ENCODE results near the gene NECAP2. TPM values are rescaled to one million over a fixed set of nuclear protein-coding genes. Genes with fewer than 3 reads are reported as not detected.

Gene NECAP2
- total RNA-seq, 1 experiment from 2014 or later: 29.8 TPM

DNA sequence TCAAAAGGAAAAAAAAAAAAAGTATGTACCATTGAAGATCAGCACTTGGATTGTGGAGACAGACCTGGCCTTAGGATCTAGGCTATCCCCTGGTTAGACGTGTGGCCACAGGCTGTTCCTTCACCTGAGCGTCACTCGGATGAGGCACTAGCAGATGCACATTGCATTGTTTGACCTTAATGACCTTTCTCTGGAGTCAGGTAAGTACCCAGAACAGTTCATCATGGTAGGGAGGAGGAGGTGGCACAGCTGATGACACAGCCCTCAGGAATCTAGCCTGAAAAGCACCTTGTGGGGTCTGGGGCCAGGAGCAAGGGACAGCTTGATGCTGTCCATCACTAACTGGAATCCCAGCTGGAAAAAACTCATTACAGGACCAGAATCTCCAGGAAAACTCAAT is 21.2 kb downstream of the NECAP2 start:
- H3K36me3 Mint-ChIP-seq: peaks cover 26% of the 10 kb centered on the region
- H3K27ac Mint-ChIP-seq: peak overlapping the region; percentile 77; the same call in 1 of the 2 replicates
- H3K27me3 Mint-ChIP-seq (ENCODE audit: low read depth): no peaks in the 10 kb centered on the region
- no peak overlapping the region for H3K4me3 Mint-ChIP-seq
- no peak for ATAC-seq
- ChIA-PET POLR2A (no interaction called here), CTCF (interaction anchor here (1.0 kb wide), 1 partner anchor 159 kb away, joined by 3 read pairs; no protein-coding TSS in a partner anchor)
- TF ChIP-seq GTF2I (CRISPR knock-in tag; conservative IDR thresholded peaks at IDR 0.05) (no peak), ZNF416 (CRISPR knock-in tag; IDR thresholded peaks at IDR 0.05) (no peak), GABPB1 (CRISPR knock-in tag; IDR thresholded peaks at IDR 0.05) (no peak), KAT7 (CRISPR knock-in tag; IDR thresholded peaks at IDR 0.05; ENCODE audit: borderline replicate concordance) (no peak)
- TF ChIP-seq, protein P1, sequence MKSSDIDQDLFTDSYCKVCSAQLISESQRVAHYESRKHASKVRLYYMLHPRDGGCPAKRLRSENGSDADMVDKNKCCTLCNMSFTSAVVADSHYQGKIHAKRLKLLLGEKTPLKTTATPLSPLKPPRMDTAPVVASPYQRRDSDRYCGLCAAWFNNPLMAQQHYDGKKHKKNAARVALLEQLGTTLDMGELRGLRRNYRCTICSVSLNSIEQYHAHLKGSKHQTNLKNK (CRISPR knock-in tag; IDR thresholded peaks at IDR 0.05): no peak
- TF ChIP-seq, protein P2, sequence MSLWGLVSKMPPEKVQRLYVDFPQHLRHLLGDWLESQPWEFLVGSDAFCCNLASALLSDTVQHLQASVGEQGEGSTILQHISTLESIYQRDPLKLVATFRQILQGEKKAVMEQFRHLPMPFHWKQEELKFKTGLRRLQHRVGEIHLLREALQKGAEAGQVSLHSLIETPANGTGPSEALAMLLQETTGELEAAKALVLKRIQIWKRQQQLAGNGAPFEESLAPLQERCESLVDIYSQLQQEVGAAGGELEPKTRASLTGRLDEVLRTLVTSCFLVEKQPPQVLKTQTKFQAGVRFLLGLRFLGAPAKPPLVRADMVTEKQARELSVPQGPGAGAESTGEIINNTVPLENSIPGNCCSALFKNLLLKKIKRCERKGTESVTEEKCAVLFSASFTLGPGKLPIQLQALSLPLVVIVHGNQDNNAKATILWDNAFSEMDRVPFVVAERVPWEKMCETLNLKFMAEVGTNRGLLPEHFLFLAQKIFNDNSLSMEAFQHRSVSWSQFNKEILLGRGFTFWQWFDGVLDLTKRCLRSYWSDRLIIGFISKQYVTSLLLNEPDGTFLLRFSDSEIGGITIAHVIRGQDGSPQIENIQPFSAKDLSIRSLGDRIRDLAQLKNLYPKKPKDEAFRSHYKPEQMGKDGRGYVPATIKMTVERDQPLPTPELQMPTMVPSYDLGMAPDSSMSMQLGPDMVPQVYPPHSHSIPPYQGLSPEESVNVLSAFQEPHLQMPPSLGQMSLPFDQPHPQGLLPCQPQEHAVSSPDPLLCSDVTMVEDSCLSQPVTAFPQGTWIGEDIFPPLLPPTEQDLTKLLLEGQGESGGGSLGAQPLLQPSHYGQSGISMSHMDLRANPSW (CRISPR knock-in tag; conservative IDR thresholded peaks at IDR 0.05; ENCODE audit: low read depth): no peak
- TF ChIP-seq, protein P3, sequence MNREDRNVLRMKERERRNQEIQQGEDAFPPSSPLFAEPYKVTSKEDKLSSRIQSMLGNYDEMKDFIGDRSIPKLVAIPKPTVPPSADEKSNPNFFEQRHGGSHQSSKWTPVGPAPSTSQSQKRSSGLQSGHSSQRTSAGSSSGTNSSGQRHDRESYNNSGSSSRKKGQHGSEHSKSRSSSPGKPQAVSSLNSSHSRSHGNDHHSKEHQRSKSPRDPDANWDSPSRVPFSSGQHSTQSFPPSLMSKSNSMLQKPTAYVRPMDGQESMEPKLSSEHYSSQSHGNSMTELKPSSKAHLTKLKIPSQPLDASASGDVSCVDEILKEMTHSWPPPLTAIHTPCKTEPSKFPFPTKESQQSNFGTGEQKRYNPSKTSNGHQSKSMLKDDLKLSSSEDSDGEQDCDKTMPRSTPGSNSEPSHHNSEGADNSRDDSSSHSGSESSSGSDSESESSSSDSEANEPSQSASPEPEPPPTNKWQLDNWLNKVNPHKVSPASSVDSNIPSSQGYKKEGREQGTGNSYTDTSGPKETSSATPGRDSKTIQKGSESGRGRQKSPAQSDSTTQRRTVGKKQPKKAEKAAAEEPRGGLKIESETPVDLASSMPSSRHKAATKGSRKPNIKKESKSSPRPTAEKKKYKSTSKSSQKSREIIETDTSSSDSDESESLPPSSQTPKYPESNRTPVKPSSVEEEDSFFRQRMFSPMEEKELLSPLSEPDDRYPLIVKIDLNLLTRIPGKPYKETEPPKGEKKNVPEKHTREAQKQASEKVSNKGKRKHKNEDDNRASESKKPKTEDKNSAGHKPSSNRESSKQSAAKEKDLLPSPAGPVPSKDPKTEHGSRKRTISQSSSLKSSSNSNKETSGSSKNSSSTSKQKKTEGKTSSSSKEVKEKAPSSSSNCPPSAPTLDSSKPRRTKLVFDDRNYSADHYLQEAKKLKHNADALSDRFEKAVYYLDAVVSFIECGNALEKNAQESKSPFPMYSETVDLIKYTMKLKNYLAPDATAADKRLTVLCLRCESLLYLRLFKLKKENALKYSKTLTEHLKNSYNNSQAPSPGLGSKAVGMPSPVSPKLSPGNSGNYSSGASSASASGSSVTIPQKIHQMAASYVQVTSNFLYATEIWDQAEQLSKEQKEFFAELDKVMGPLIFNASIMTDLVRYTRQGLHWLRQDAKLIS (CRISPR knock-in tag; IDR thresholded peaks at IDR 0.05; ENCODE audit: borderline replicate concordance): no peak
- no peaks in the 10 kb centered on the region for H3K4me1 Mint-ChIP-seq
- DNase-seq (ENCODE audit: low spot score): no peak
- H3K9me3 Mint-ChIP-seq: no peaks in the 10 kb centered on the region

DNA sequence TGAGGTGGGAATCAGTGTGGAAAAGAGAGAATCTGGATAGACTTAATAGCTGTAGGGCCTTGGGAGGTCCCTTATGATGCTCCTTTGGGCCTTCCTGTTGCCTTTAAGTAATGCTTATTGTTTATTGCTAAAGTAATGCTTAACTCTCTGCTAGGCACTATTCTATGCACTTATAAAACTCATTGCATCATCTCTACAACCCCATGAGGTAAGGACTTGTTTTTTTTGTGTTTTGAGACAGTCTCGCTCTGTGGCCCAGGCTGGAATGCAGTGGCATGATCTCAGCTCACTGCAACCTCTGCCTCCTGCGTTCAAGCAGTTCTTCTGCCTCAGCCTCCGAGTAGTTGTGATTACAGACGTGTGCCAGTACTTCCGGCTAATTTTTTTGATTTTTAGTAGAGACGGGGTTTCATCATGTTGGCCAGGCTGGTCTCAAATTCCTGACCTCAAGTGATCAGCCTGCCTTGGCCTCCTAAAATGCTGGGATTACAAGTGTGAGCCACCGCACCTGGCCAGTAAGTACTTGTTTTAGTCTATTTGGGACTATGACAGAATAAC is 22.3 kb downstream of the NECAP2 start:
- H3K9me3 Mint-ChIP-seq: no peaks in the 10 kb centered on the region
- peaks cover 25% of the 10 kb centered on the region for H3K36me3 Mint-ChIP-seq
- no peaks in the 10 kb centered on the region for H3K4me1 Mint-ChIP-seq
- no peak for DNase-seq (ENCODE audit: low spot score)
- H3K27me3 Mint-ChIP-seq (ENCODE audit: low read depth): no peaks in the 10 kb centered on the region
- ATAC-seq: no peak
- CTCF ChIA-PET: interaction anchor here (1.0 kb wide), 1 partner anchor 158 kb away, joined by 3 read pairs; no protein-coding TSS in a partner anchor
- H3K4me3 Mint-ChIP-seq: no peak overlapping the region
- TF ChIP-seq ZBTB21 (CRISPR knock-in tag; IDR thresholded peaks at IDR 0.05; ENCODE audit: borderline replicate concordance): no peak
- TF ChIP-seq TEAD4 (CRISPR knock-in tag; IDR thresholded peaks at IDR 0.05): no peak
- TF ChIP-seq JUN (CRISPR knock-in tag; IDR thresholded peaks at IDR 0.05): no peak
- TF ChIP-seq, protein P2 (CRISPR knock-in tag; conservative IDR thresholded peaks at IDR 0.05; ENCODE audit: low read depth): no peak
- TF ChIP-seq, protein P4, sequence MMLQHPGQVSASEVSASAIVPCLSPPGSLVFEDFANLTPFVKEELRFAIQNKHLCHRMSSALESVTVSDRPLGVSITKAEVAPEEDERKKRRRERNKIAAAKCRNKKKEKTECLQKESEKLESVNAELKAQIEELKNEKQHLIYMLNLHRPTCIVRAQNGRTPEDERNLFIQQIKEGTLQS (CRISPR knock-in tag; conservative IDR thresholded peaks at IDR 0.05): no peak
- TF ChIP-seq, protein P1 (CRISPR knock-in tag; IDR thresholded peaks at IDR 0.05): no peak
- TF ChIP-seq ZNF317 (CRISPR knock-in tag; IDR thresholded peaks at IDR 0.05; ENCODE audit: borderline replicate concordance, low read depth): no peak
- TF ChIP-seq OVOL2 (CRISPR knock-in tag; IDR thresholded peaks at IDR 0.05; ENCODE audit: borderline replicate concordance): no peak
- no peak overlapping the region; the same call in 1 of the 2 replicates for H3K27ac Mint-ChIP-seq
- POLR2A ChIA-PET: no interaction called here

All from WTC11 (cell line).